ENCODE data around the gene FAM180A. TPM values are rescaled to one million over a fixed set of nuclear protein-coding genes. Genes with fewer than 3 reads are reported as not detected.
"Not testable (repeated sequence)": the region's sequence is repeated elsewhere in the genome, so short reads cannot be mapped to it uniquely, and the experiment has no call there.

The FAM180A gene
- polyA plus RNA-seq, 5 donors: 0.09 to 0.24 (median 0.21) TPM

DNA sequence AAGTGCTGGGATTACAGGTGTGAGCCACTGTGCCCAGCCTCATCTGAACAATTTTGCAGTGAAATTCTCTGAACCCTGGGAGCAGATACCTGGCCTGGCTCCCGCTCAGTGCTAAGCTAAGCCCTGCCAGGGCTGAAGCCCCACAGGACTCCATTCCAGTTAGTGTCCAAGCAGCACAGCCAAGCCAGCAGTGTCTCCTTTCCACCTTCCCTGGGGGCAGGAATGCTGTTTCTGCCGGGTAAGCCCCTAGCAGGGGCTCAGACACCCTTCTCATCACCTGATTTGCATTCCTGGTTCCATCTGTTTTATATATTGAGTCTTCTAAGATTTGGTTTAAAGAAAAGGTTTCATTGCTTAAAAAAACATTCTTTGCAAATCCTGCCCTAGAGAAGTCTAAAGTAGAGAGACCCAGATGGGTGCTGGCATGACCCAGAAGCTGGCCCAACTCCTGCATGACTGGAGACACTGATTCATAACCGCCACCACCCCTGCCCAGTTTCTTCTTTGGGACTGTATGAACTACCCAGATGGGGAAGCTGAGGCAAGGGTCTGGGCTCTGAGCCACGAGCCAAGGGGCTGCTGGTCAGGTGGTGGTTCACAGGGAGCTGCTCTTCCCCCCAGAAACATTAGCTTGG lies 34.7 kb downstream of the FAM180A start:
- no peak for DNase-seq

DNA sequence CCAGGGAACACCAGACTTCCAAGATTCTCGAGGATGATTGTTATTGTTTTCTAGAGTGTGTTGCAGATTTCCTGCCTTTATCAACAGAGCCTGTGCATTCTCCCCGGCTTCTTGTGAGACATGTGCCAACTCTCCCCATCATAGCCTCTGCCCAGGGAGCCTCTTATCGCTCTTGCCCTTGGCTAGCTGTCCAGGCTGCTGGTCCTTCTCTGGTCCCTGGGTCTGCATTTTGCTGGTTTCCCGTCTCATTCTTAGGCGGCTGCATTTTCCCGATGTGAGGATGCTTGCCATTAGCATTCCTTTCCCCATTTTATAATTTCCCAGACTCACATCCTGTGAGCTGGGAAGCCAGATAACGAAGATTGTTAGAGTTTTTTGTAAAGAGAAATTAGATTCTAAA lies 35.8 kb downstream of the FAM180A start:
- DNase-seq: no peak

DNA sequence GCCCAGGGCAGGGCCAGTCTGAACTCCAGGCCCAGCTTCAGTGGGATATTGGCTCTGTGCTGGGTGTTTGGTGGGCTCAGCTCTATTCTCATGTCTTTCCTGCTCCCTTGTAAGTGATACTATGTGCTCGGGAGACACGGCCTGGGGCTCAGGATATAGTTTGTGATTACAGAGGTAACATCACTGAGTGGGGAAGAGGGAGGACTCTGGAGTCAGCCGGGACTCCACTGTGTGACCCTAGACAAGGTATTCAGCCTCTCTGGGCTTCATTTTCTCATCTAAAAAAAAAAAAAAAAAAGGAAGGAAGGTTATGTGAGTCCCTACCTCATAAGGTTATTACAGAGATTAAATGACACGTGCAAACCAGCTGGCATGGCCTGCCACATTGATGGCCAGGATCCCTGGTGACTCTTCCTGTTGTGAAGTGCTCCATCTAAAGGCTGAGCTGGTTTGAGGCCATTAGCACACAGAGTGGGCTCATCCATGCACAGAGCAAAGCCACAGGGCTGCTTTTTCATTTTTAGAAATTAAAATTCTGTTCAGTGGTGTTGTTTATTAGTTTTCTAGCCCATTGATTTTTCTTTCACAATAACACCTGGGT lies 36.3 kb downstream of the FAM180A start:
- DNase-seq: no peak

DNA sequence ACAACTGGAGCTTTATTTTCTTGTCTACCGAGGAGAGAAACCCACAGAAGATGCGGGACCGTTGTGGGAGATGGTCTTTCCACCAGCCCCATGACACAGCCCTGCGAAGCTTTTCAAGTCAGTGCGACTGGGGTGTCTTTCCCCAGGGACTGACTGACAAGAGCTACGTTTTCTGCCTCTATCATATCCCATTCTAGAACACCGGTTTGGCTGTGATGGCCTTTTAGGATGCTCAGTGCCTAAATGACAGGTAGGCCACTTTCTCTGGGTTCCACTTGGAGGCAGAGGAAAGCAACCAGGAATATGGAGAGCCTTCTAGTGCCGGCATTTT lies 37.5 kb downstream of the FAM180A start:
- no peak for DNase-seq

DNA sequence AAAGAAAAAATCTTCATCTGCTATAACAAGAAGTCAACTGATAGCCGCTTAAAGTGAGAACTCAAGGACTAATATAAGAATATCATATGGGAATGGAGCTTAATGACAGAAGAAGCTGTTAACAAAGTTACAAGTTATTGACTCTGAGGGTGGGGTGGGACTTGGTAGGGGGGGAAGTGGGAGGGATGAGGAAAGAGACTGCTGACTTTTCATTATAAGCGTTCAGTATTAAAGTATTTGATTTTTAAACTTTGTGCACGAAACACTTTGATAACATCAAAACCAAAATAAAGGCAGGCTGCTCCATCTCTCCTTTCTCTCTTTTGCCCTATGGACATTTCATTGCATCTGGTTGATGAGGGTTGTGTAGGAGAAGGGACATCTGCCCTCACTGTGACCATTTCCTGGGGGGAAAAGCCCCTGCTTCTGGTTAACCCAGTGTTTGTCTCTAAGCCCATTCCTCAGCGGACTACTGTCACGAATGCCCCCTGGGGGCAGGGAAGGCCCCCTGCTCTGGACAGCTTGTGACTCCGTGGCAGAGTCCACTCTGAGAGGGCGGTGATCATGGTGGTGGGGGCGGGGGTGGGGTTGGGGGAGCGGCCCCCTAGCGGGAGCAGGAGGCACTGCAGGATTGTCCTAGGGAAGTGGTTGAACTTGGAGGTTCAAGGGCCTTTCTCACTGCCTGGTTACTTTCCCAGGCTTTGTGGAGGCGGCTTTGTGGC lies 38.0 kb downstream of the FAM180A start:
- no peak for DNase-seq

DNA sequence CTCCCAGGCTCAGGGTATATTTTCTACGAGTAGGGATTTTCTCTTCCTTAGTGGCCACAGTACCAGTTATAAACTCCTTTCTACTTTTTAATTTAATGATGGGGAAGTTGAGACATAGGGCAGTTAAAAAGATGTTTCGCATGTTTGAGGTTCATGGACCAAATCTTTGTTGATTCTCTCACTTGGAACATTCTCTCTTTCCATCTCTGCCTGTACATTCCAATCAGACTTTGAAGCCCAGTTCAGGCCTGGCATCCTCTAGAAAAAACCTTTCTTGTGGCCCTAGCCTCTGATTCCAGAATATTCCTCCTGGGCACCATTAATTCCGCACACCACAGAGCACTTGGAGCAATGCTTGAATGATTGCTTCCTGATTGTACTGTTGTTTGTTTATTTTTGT lies 39.1 kb downstream of the FAM180A start:
- no peak for DNase-seq

DNA sequence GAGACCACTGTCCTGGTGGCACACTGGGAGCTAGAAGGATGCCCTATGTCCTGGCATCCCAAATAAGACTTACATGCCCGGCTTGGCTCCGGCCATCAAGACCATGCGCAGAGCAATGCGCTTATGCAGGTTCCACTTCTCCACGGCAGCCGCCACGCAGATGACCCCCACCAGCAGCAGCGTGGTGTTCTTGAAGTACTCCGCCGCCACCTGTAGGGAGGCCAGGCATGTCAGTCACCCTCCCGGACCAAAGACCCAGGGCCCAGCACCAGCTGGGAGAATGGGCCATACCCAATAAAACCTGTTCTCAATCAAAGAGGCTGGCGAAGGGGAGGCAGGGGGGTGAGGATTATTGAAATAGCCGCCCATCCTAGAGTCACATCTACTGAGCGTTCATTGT lies 40.6 kb downstream of the FAM180A start:
- DNase-seq: no peak

DNA sequence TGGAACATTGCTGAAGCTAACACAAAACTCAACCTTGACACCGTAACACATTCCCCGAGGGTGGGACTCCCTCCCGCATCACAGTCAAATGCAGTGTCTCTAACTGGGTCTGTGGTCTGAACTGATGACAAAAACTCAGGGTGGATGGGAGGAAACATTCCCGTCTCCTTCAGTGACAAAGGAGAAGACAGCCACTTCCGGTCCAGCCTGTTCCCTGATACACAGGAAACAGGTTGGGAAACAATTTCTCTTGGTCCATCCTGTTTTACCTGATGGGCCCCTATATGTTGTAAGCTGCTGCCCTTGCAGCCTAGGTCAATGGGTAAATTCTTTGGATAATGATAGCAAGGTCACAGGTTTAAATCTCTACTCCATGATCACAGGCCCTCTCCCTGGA lies 41.0 kb downstream of the FAM180A start:
- no peak for DNase-seq

DNA sequence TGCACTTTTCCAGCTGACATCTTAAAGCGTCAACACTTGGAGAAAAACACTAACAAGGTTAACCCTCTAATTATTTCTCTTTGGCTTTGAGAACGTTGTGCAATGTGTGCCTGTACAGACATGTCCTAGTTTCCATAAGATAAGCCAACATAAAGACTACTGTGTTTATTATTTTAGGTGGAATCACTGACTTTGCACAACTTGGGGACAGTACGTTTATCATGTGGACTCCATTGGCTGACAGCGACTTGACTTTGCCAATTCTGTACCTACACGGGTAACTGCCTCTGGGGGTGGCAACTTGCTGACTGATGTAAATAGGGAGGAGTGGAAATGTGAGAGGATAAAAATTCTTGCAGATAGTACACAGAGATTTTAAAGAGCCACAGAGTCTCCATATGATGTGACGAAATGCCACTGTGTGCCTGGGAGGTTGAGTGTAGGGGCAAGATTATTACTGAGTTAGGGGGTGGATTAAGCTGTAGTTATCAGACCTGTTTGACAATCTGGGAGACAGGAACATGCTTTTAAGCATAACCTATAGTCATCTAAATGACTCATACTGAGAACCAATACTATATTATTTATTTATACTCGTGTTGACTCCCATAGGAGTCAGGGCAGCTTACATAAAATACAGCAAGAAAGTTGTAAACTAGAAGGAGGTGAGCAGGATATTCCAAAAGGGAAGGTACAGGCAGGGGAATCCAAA lies 41.6 kb downstream of the FAM180A start:
- no peak for DNase-seq

DNA sequence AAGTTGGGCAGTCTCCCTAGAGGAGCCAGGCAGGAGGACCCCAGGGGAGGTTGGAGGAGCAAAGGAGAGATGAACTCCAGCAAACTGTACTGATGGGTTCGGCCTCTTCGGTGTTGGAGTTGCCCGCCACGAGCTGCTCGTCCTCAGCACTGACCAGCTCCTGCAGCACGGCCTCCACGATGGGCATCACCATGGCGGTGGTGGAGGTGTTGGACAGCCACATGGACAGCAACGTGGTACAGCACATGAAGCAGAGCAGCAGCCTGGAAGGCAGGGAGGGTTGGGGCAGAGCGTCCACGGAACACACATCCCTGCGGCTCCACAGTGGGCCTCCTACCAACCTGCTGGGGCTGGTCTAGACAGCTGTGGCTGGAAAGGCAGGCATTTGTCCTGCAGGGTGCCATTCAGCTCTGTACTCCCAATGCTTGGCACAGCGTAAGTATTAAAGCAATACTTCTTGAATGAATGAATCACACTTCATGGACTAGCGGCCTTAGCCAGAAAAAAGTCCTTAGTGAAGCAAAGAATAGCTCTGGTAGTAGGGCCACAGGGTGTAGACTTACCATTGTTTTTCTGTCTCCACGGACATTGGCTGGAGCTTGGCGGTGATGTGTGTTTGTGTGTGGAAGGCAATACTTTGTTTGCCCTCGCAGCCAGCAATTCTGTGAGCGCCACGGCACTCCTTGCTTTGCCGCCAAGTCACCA lies 42.4 kb downstream of the FAM180A start:
- DNase-seq: no peak

DNA sequence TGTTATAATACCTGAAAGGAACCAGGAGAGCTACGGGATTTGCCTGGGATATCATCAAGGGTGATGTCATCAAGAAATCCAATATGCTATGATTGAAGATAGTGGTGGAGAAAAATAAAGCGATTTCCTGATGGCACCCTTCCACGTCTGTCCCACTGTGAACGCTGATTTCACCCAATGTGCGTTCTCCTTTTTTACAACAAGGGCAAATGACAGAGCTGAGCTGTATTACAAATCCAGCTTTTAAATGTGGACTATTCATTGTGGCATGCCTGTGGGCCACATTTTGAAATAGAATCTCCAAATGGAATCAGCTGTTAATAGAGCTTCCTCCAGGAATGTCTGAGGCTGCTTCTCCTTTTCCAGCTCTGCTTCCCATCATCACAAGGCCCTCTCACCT lies 43.9 kb downstream of the FAM180A start:
- DNase-seq: no peak

DNA sequence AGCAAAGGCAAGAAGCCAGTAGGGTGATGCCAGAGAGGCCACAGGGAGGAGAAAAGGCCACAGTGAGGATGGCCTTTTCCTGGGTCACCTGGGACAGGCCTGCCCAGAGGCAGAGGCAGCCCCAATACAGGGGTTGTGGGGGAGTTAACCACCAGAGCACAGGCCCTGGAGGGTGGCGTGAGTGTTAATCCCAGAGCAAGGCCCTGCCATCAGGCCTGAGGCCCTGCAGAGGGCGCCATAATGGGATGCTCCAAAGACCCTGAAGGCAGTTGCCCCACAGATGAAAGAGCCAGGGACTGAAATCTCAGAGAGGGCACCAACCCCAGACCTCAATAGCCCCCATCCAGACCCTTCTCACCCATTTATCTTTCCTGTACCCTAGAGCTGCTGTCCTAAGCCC lies 44.5 kb downstream of the FAM180A start:
- DNase-seq: no peak

DNA sequence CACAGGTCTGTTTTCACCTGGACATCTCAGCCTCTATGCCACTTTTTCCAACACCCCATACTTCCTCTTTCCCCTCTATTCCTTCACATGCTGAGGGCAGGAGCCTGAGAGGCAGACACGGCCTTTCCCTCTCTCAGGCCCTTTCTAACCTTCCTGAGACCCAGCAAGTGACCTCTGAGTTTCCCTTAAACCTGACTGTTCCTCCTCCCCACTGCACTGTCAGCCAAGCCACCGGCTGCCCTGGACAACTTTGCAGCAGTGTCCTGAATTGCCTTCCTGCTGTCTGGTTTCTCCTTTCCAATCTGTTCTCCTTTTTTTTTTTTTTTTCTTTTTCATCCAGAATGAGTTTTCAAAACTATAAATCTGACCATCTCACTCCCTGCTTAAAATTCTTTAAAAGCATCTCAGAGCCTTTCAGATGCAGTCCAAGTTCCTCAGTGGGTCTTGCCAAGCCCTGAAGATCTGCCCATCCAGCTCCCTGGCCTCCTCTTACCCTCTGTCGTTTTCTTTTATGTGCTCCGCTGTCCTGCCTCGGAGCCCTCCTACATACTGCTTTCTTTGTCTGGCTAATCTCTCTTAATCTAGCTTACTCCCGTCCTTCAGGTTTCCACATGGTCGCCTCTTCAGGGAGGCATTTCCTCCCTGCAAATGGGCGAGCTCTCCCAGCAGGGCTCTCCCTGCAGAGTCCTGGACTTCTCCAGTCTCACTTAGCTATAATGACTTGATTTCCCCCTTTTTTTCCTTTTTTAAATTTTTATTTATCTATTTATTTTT lies 51.1 kb downstream of the FAM180A start:
- no peak for DNase-seq

DNA sequence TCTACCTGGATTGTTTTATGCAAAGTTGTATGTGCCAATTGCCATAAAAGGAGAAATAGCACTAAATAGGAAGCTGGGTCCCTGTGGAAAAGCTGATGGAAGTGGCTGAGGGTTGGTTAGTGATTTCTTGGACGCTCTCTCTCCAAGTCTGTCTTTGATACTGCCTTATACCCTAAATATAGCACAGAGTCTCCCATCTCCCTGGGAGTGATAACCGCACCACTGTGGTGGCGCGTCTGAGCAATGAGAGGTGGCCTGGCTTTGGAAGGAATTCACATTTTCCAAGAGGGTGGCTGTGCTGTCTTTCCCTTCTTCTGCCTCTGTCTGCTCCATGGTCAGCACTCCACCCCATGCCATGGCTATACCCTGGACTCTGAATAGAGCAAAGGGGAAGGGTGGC lies 55.1 kb downstream of the FAM180A start:
- no peak for DNase-seq

DNA sequence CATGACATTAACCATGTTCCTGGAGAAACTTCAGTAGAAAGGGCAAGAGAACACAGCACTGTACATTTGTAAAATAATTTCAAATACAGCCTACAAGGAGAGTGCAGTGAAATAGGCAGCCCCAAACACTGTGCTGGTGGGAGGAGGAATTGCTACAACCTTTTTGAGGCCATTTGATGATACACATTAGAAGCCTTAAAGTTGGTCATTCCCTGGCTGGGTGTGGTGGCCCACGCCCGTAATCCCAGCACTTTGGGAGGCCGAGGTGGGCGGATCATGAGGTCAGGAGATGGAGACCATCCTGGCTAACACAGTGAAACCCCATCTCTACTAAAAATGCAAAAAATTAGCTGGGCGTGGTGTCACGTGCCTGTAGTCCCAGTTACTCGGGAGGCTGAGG lies 56.0 kb downstream of the FAM180A start:
- not testable (repeated sequence) for DNase-seq

DNA sequence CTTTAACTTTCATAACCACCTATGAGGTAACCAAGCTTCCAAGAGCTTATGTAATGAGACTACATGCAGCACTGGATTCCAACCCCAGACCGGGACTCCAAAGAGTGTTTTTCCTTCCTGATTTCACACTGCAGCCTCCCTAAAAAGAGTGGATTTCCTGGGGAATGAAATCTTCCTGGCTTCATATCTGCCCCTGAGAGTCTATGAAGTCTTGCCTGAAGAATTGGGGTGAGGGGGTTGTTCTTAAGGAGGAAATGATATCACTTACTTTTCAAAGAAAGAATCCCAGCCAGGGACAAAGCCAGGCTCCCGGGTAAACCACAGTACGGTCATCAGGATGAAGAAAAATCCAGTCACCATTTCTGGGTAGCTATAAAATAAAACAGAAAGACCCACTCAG lies 56.6 kb downstream of the FAM180A start:
- no peak for DNase-seq

DNA sequence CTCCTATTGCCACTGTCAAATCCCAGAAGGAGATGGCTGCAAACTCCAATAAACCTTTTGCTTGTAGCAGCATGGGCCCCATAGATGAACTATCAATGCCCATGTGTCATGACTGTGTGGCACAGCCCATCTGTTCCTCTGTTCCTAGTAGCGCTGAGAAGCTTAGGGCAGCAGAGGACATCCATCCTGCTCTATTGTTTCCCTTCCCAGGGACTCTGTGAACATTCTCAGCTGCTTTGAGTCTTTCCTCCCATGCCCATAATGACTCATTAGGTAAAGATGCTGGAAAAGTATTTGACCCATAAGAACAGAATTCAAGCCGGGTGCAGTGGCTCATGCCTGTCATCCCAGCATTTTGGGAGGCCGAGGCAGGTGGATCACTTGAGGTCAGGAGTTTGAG lies 58.0 kb downstream of the FAM180A start:
- DNase-seq: no peak

DNA sequence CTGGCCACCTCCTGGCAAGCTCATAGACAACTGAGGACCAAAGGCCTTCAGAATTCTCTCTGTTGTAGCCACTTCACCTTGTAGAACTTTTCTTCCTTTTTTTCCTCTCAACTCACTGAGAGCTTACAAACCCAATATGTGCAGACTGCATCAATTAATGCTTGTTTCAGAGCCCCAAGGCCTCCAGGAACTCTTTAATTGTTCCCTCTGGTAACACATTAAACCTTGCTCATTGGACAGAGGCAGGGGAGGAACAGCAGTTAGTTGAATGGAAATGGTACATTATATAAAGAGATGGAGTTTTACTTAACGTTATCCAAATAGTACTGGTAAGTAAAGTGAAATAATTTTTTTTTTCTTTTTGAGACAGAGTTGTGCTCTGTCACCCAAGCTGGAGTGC lies 61.1 kb downstream of the FAM180A start:
- no peak for DNase-seq

DNA sequence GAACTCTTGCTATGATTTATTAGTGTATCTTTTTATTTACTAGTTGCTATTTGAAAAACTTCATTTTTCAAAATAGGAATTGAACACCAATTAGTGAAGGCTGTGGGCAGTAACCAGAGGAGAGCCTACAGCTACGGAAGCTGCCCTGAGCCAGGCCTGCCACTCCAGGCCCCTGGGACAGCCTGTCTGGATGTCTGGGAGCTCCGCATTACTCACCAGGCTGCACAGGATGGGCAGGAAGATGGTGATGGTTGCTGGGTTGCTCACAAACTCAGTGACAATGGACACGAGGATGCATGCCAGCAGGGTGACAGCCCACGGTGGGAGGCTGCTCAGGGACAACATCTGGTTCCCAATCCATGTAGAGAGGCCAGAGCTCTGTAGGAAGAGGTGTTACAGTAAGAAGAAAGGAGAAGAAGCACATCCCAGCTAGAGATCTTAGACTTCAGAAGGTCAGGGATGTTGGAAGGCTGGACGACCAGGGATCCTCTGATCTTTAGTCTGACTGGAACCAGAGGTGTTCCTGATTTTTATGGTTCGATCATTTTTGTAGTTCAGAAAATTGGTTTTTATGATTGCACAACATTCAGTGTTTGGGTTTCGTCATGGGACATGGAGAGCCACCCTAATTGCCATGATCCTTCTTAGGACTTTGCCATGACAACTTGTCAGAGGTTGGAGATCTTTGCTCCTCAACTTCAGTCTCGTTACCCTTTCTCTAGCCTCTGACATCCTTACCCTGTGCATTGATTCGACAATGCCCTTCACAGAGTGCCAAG lies 63.1 kb downstream of the FAM180A start:
- no peak for DNase-seq

DNA sequence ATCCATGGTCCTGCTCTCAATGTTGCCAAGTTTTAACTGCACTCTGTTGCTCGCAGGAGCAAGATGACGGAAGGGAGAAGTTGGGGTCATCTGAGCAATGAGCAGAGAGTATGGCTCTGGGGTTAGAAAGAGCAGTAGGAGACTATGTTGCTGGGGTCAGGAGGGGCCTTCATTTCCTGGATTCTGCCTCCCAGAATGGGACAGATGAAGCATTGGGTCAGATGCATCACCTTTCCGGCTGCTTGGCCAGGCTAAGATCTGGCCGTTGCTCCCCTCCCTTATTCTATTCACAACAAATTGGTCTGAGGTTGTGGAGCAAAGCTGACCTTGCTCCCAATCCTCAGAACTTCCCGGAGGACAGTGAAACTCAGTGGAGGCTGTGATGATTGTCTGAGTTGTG lies 63.9 kb downstream of the FAM180A start:
- DNase-seq: no peak

DNA sequence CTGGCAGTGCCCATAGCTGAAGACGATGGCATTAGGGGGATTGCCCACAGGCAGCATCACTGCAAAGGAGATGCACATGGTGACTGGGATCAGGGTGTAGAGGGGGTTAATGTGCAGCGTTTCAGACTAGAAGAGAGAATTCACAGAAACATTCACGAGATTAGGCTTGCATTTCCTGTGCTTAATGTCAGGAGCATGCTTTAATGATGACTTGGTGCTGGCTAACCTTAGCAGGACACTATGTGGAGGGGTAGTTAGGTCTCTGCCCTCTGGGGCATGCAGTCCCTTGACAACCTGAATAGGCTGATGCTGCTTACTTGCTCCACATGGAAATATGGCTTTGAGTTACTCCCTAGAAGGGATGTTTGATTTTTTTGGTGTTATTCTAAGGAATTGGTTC lies 64.5 kb downstream of the FAM180A start:
- no peak for DNase-seq
